Upper lobe of left lung (tissue), 4 donors: ENCODE data around the gene GLIS1.

ENCODE experiments used
- CTCF ChIP-seq, 6 experiments: fragments of 450-650 bp in 4 of 6; fragments of 200-600 bp in 2 of 6; sonication (generic) in 2 of 6; IDR thresholded peaks; one replicate each; pipeline ENCODE4 v1.5.1; 2016 to 2019; ENCODE audit warnings: antibody characterized with exemption in 6 of 6
- POLR2A ChIP-seq, 4 donors: fragments of 450-650 bp; IDR thresholded peaks; one replicate each; pipeline ENCODE4 v1.5.1; 2016 to 2017; ENCODE audit warnings: antibody characterized with exemption in 4 of 4, mild to moderate bottlenecking in 2 of 4

DNA sequence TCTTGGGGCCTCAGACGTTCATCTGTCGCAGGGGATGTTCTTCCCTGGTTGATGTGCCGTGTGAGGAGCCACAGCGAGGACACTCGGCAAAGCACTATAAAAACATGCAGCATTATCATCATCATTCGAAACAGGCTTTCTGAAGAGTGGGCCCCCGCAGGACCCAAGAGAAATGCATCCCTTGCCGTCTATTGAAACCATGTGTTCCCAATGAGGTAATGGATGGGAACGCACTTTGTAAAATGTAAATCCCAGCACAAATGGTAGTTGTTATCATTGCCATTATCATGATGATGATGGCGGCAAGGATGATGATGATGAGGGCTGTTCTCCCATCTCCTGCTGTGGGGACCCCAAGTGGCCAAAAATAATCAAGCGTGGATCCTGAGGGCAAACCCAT lies 76.8 kb downstream of the GLIS1 start:
- TF ChIP-seq POLR2A (IDR thresholded peaks at IDR 0.05) (no peak), CTCF (IDR thresholded peaks at IDR 0.05) (no peak)
